DMS53 treated with DMSO at 0.1 percent for 48 hours (cell line): Measurements from ENCODE around the gene PPP1R10.

Experiments used
- DNase-seq: peaks from one replicate; lab custom pipeline; 2025; ENCODE audit not compliant: unreplicated experiment; lab: John Stamatoyannopoulos, UW

The PPP1R10 gene

GRCh38 chr6:30625511-30625910 is 8.5 kb upstream of the PPP1R10 start:
- DNase-seq = no peak

GRCh38 chr6:30619561-30619960 is 2.5 kb upstream of the PPP1R10 start:
- DNase-seq = no peak

- no peak for DNase-seq
Measured at GRCh38 chr6:30618270-30618797, 1.3 kb upstream of the PPP1R10 start.

GRCh38 chr6:30617565-30618269 is 674 bp upstream of the PPP1R10 start, which contains the start of gene MRPS18B:
MRPS18B (plus strand) TSS chr6:30617840; CDS start chr6:30617866, 26 bp downstream.
- peak; percentile 98 for DNase-seq

GRCh38 chr6:30615958-30616810 is 859 bp downstream of the PPP1R10 start:
- peak; percentile 77 for DNase-seq

- DNase-seq = peak; percentile 44
Measured at GRCh38 chr6:30615219-30615957, 1.7 kb downstream of the PPP1R10 start.

GRCh38 chr6:30614843-30615218 is 2.2 kb downstream of the PPP1R10 start:
- DNase-seq = peak; percentile 95

GRCh38 chr6:30614044-30614842 is 2.8 kb downstream of the PPP1R10 start:
- no peak for DNase-seq

- no peak for DNase-seq
Measured at GRCh38 chr6:30613251-30614043, 3.6 kb downstream of the PPP1R10 start.

GRCh38 chr6:30612687-30613248 is 4.3 kb downstream of the PPP1R10 start:
- DNase-seq = no peak

GRCh38 chr6:30612213-30612612 is 4.8 kb downstream of the PPP1R10 start:
- DNase-seq = no peak

GRCh38 chr6:30611856-30612194 is 5.2 kb downstream of the PPP1R10 start:
- DNase-seq = no peak

GRCh38 chr6:30611150-30611855 is 5.7 kb downstream of the PPP1R10 start:
- no peak for DNase-seq

GRCh38 chr6:30610065-30610464 is 7.0 kb downstream of the PPP1R10 start:
- DNase-seq = no peak

- DNase-seq = no peak
Measured at GRCh38 chr6:30603961-30604360, 13.1 kb downstream of the PPP1R10 start.

GRCh38 chr6:30601815-30602641 is 15.0 kb downstream of the PPP1R10 start:
- DNase-seq = no peak

GRCh38 chr6:30601436-30601814 is 15.6 kb downstream of the PPP1R10 start:
- no peak for DNase-seq

GRCh38 chr6:30600451-30600961 is 16.5 kb downstream of the PPP1R10 start:
- no peak for DNase-seq
